ENCODE data around the gene RBP3. TPM values are rescaled to one million over a fixed set of nuclear protein-coding genes. Genes with fewer than 3 reads are reported as not detected.

The RBP3 gene
- polyA plus RNA-seq, 6 donors from 2014 or later, result not detected

Other genes with a start within 250 kb of the RBP3 start
- not detected for gene GDF10, start 48.2 kb upstream of the RBP3 start, polyA plus RNA-seq (ENCODE audit: low read depth in 6 of 6)
- not detected for gene GDF2, start 25.9 kb upstream of the RBP3 start, polyA plus RNA-seq (ENCODE audit: low read depth in 6 of 6)
- not detected for gene ZNF488, start 35.9 kb downstream of the RBP3 start, polyA plus RNA-seq (ENCODE audit: low read depth in 6 of 6)
- gene ANXA8, start 135.8 kb downstream of the RBP3 start, polyA plus RNA-seq (ENCODE audit: low read depth in 6 of 6), result not detected
- not detected for gene FAM25G, start 143.3 kb downstream of the RBP3 start, polyA plus RNA-seq (ENCODE audit: low read depth in 6 of 6)
- gene AGAP9, start 175.3 kb downstream of the RBP3 start, polyA plus RNA-seq (ENCODE audit: low read depth in 6 of 6), result under 1 TPM in 5 of 6 donors, not detected in 1; 0.12 to 0.65 (median 0.40) TPM